Measurements from ENCODE around the gene HSF5. TPM values are rescaled to one million over a fixed set of nuclear protein-coding genes. Genes with fewer than 3 reads are reported as not detected.

HSF5 gene
- total RNA-seq, 1 experiment from 2014 or later, result not detected

DNA sequence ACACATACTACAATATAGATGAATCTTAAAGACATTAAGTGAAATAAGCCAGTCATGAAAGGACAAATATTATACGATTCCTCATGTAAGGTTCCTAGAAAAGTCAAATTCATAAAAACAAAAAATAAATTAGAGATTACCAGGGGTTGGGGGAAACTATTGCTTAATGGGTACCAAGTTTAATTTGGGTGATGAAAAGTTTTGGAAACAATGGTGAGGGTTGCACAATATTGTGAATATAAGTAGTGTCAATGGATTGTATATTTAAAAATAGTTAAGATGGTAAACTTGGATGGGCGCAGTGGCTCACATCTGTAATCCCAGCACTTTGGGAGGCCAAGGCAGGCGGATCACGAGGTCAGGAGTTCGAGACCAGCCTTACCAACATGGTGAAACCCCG lies 17.9 kb downstream of the HSF5 start:
- POLR2A ChIA-PET, result no interaction called here
- Mint-ChIP-seq H3K4me3 (ENCODE audit: unreplicated experiment) (no peak overlapping the region), H3K36me3 (ENCODE audit: insufficient read depth, unreplicated experiment) (no peaks in the 10 kb centered on the region), H3K9me3 (ENCODE audit: unreplicated experiment) (no peaks in the 10 kb centered on the region), H3K4me1 (ENCODE audit: insufficient read depth, unreplicated experiment) (no peaks in the 10 kb centered on the region), H3K27ac (ENCODE audit: low read depth, unreplicated experiment) (no peak overlapping the region), H3K27me3 (ENCODE audit: insufficient read depth, unreplicated experiment) (peaks cover 44% of the 10 kb centered on the region)
- no peak for TF ChIP-seq CTCF (IDR thresholded peaks at IDR 0.05; ENCODE audit: unreplicated experiment)
- no TSS peak for BruUV-seq (replicated peaks)
- CTCF ChIA-PET, result no interaction called here
- DNase-seq (ENCODE audit: unreplicated experiment), result no peak
- intact Hi-C loops (cut with micrococcal nuclease), result no loop called here

GRCh38 chr17:58468944-58469343 lies 19.3 kb downstream of the HSF5 start:
- Mint-ChIP-seq H3K27ac (ENCODE audit: low read depth, unreplicated experiment) (no peak overlapping the region), H3K27me3 (ENCODE audit: insufficient read depth, unreplicated experiment) (peaks cover 54% of the 10 kb centered on the region), H3K36me3 (ENCODE audit: insufficient read depth, unreplicated experiment) (no peaks in the 10 kb centered on the region), H3K4me3 (ENCODE audit: unreplicated experiment) (no peak overlapping the region), H3K4me1 (ENCODE audit: insufficient read depth, unreplicated experiment) (no peaks in the 10 kb centered on the region), H3K9me3 (ENCODE audit: unreplicated experiment) (no peaks in the 10 kb centered on the region)
- POLR2A ChIA-PET, result no interaction called here
- no peak for DNase-seq (ENCODE audit: unreplicated experiment)
- no TSS peak for BruUV-seq (replicated peaks)
- intact Hi-C loops (cut with micrococcal nuclease), result no loop called here
- CTCF ChIA-PET, result interaction anchor here (0.6 to 1.1 kb wide), 3 partner anchors 24 to 222 kb away, joined by 3 to 4 read pairs (median 3); no protein-coding TSS in a partner anchor
- TF ChIP-seq CTCF (IDR thresholded peaks at IDR 0.05; ENCODE audit: unreplicated experiment), result no peak

DNA sequence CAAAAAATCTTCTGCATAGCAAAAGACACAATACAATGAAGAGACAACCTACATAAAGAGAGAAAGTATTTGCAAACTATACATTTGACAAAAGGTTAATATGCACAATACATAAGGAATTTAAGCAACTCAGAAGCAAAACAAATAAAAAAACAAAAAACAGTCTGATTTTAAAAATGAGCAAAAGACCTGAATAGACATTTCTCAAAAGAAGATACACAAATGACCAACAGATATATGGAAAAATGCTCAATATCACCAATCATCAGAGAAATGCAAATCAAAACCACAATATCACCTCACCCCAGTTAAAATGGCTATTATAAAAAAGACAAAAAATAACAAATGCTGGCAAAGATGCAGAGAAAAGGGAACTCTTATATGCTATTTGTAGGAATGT lies 32.7 kb downstream of the HSF5 start:
- H3K27me3 Mint-ChIP-seq (ENCODE audit: insufficient read depth, unreplicated experiment), result peaks cover 21% of the 10 kb centered on the region
- H3K36me3 Mint-ChIP-seq (ENCODE audit: insufficient read depth, unreplicated experiment), result no peaks in the 10 kb centered on the region
- intact Hi-C loops (cut with micrococcal nuclease), result no loop called here
- no peaks in the 10 kb centered on the region for H3K9me3 Mint-ChIP-seq (ENCODE audit: unreplicated experiment)
- ChIA-PET CTCF (no interaction called here), POLR2A (no interaction called here)
- H3K4me3 Mint-ChIP-seq (ENCODE audit: unreplicated experiment), result no peak overlapping the region
- no peaks in the 10 kb centered on the region for H3K4me1 Mint-ChIP-seq (ENCODE audit: insufficient read depth, unreplicated experiment)
- TF ChIP-seq CTCF (IDR thresholded peaks at IDR 0.05; ENCODE audit: unreplicated experiment), result no peak
- no TSS peak for BruUV-seq (replicated peaks)
- no peak for DNase-seq (ENCODE audit: unreplicated experiment)
- H3K27ac Mint-ChIP-seq (ENCODE audit: low read depth, unreplicated experiment), result no peak overlapping the region

- Mint-ChIP-seq H3K27me3 (ENCODE audit: insufficient read depth, unreplicated experiment) (peaks cover 21% of the 10 kb centered on the region), H3K4me3 (ENCODE audit: unreplicated experiment) (no peak overlapping the region), H3K36me3 (ENCODE audit: insufficient read depth, unreplicated experiment) (no peaks in the 10 kb centered on the region), H3K4me1 (ENCODE audit: insufficient read depth, unreplicated experiment) (no peaks in the 10 kb centered on the region), H3K9me3 (ENCODE audit: unreplicated experiment) (no peaks in the 10 kb centered on the region), H3K27ac (ENCODE audit: low read depth, unreplicated experiment) (no peak overlapping the region)
- ChIA-PET POLR2A (no interaction called here), CTCF (interaction anchor here (9.7 kb wide), 1 partner anchor 136 kb away, joined by 127 read pairs; no protein-coding TSS in a partner anchor)
- DNase-seq (ENCODE audit: unreplicated experiment), result no peak
- BruUV-seq (replicated peaks), result no TSS peak
- intact Hi-C loops (cut with micrococcal nuclease), result no loop called here
- no peak for TF ChIP-seq CTCF (IDR thresholded peaks at IDR 0.05; ENCODE audit: unreplicated experiment)
Measured at GRCh38 chr17:58452738-58453137, 35.5 kb downstream of the HSF5 start.

Data from MCF 10A (cell line).